Kidney (tissue), 14 donors: ENCODE results near the gene THSD4. TPM values are rescaled to one million over a fixed set of nuclear protein-coding genes. Genes with fewer than 3 reads are reported as not detected.

ENCODE experiments used
- DNase-seq, 5 donors: peaks; one replicate each; pipeline ENCODE4 v3.0.0-alpha.2; 2013 to 2020
- FAIRE-seq: peaks from 2 replicates; lab custom pipeline; 2012; peaks lifted over from hg19 to GRCh38; lab: Jason Lieb, UNC
- H3K27ac ChIP-seq, 2 donors: one replicate each; pipeline ENCODE4 v1.7.0; 2013; ENCODE audit warnings: low read depth in 2 of 2, low read length in 2 of 2, inconsistent platforms in 1 of 2
- H3K27me3 ChIP-seq: one replicate; pipeline ENCODE4 v1.7.1; 2013; ENCODE audit warnings: low read length, inconsistent platforms; ENCODE audit not compliant: control insufficient read depth, insufficient read depth
- H3K36me3 ChIP-seq, 3 donors: one replicate each; pipeline versions ENCODE4 v1.7.0 to v1.7.1; 2013; ENCODE audit warnings: low read length in 3 of 3, control low read depth in 1 of 3, inconsistent platforms in 1 of 3; ENCODE audit not compliant: insufficient read depth in 3 of 3, control insufficient read depth in 2 of 3
- H3K4me1 ChIP-seq, 3 donors: one replicate each; pipeline versions ENCODE4 v1.7.0 to v1.7.1; 2013; ENCODE audit warnings: low read length in 3 of 3, inconsistent platforms in 1 of 3, low read depth in 1 of 3; ENCODE audit not compliant: control insufficient read depth in 2 of 3, insufficient read depth in 2 of 3
- H3K4me3 ChIP-seq, 3 donors: one replicate each; pipeline versions ENCODE4 v1.7.0 to v1.8.1; 2013; ENCODE audit warnings: low read length in 3 of 3, control low read depth in 1 of 3, inconsistent platforms in 1 of 3
- H3K9ac ChIP-seq, 3 donors: one replicate each; pipeline versions ENCODE4 v1.7.0 to v1.7.1; 2013; ENCODE audit warnings: low read length in 3 of 3, control low read depth in 1 of 3, inconsistent platforms in 1 of 3
- H3K9me3 ChIP-seq, 3 donors: one replicate each; pipeline versions ENCODE4 v1.7.0 to v1.7.1; 2013; ENCODE audit warnings: low read length in 3 of 3, control low read depth in 1 of 3, inconsistent platforms in 1 of 3; ENCODE audit not compliant: control insufficient read depth in 2 of 3, insufficient read depth in 1 of 3
- intact Hi-C: fragments of 100-400 bp; cut with DNase I; formaldehyde crosslinking; loops from one replicate; pipeline ENCODE4 v1.11.1; 2022
- polyA plus RNA-seq: library from polyadenylated mRNA; stranded (reverse); fragments of 350-450 nt; fragmentation: Illumina TruSeq; extraction: RNeasy Lipid Tissue Mini Kit (QIAGEN cat#74804); gene quantifications from one replicate; pipeline ENCODE4 v1.2.3, GENCODE V29; 2014; ENCODE audit warnings: low read depth, low replicate concordance; ENCODE audit not compliant: insufficient read depth
- total RNA-seq: library from RNA; stranded (reverse); fragmentation: NEBNext Ultra II Directional; extraction: Animal tissue kit (Norgen Biotek cat#: 25700); gene quantifications from one replicate; pipeline ENCODE4 v1.2.1, GENCODE V29; 2021
- TF ChIP-seq, protein P1 (sequence below): IDR thresholded peaks from 3 replicates; pipeline ENCODE4 v1.5.1; 2012; ENCODE audit warnings: mild to moderate bottlenecking, moderate library complexity, borderline replicate concordance; ENCODE audit not compliant: insufficient read depth; ENCODE audit errors: extremely low read depth
- donor health status: control.
- donor health status: control.
- donor health status: control.
- donor health status: control.
- donor health status: control.
- donor health status: DM: yes; HTN: yes; CAD: no.
- donor health status: Normal renal cell carcinoma (clear cell type).

Gene THSD4
- total and polyA plus RNA-seq, 2 donors from 2014 or later = 9.4 to 36.3 TPM

GRCh38 chr15:71104636-71105035 is 10.6 kb upstream of the THSD4 start:
- no peaks in the 10 kb centered on the region for H3K27me3 ChIP-seq
- H3K27ac ChIP-seq = no peak overlapping the region
- FAIRE-seq = no peak
- H3K4me1 ChIP-seq = no peaks in the 10 kb centered on the region
- no peaks in the 10 kb centered on the region for H3K9me3 ChIP-seq
- intact Hi-C loops = no loop called here
- TF ChIP-seq, protein P1, sequence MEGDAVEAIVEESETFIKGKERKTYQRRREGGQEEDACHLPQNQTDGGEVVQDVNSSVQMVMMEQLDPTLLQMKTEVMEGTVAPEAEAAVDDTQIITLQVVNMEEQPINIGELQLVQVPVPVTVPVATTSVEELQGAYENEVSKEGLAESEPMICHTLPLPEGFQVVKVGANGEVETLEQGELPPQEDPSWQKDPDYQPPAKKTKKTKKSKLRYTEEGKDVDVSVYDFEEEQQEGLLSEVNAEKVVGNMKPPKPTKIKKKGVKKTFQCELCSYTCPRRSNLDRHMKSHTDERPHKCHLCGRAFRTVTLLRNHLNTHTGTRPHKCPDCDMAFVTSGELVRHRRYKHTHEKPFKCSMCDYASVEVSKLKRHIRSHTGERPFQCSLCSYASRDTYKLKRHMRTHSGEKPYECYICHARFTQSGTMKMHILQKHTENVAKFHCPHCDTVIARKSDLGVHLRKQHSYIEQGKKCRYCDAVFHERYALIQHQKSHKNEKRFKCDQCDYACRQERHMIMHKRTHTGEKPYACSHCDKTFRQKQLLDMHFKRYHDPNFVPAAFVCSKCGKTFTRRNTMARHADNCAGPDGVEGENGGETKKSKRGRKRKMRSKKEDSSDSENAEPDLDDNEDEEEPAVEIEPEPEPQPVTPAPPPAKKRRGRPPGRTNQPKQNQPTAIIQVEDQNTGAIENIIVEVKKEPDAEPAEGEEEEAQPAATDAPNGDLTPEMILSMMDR = no peak
- H3K9ac ChIP-seq = no peak overlapping the region
- no peak for DNase-seq
- no peak overlapping the region for H3K4me3 ChIP-seq
- no peaks in the 10 kb centered on the region for H3K36me3 ChIP-seq

- TF ChIP-seq, protein P1 = no peak
- intact Hi-C loops = no loop called here
- peaks cover 0 to 5% (median 0%) of the 10 kb centered on the region in 3 donors for H3K4me1 ChIP-seq
Measured at GRCh38 chr15:71105444-71105843, 9.8 kb upstream of the THSD4 start.

DNA sequence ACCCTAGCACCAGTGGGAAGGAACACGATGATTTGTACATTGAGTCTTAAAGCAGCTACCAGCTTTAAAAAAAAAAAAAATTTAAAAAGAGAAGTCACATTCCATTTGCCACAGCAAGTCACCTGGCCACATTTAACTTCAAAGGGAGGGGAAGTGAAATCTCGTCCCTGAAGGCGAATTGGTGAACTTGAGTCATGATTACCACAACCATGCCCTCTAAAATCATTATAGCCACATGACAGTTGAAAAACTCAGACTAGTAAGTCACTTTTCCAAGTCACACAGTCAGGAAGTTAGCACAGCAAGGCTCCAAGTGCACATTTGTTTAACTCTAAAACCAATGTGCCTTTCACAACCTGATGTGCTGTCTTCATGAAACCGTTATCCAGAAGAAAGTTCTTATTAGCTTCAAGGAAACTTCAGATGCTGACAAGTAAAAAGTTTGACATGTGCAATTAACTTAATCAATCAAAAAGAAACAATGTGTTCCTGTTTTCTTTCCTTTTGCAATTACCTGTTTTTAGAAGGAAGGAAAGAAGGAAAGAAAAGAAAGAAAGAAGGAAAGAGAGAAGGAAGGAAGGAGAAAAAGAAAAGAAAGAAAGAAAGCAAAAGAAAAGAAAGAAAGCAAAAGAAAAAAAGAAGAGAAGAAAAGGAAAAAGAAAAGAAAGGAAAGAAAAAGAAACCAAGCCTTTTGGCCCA is 8.3 kb upstream of the THSD4 start:
- FAIRE-seq (no peak), DNase-seq (no peak)
- no peak overlapping the region for H3K27ac ChIP-seq
- intact Hi-C loops = no loop called here
- H3K27me3 ChIP-seq = no peaks in the 10 kb centered on the region
- H3K4me3 ChIP-seq = no peak overlapping the region
- no peaks in the 10 kb centered on the region for H3K36me3 ChIP-seq
- H3K9ac ChIP-seq = no peak overlapping the region
- H3K9me3 ChIP-seq = no peaks in the 10 kb centered on the region
- H3K4me1 ChIP-seq = peaks cover 0 to 12% (median 1%) of the 10 kb centered on the region in 3 donors
- TF ChIP-seq, protein P1 = no peak

More at GRCh38 chr15:71105444-71105843, 9.8 kb upstream of the THSD4 start:
- no peak for FAIRE-seq
- Histone ChIP-seq H3K9ac (no peak overlapping the region), H3K9me3 (no peaks in the 10 kb centered on the region), H3K36me3 (no peaks in the 10 kb centered on the region), H3K4me3 (no peak overlapping the region), H3K27me3 (no peaks in the 10 kb centered on the region), H3K27ac (no peak overlapping the region)
- no peak for DNase-seq
